RWPE2 (cell line): ENCODE data around the gene ZBTB46.

Experiments used
- ATAC-seq: fragments of 200-7000 bp; cut with Tn5 transposase; 3 replicates; pipeline ENCODE4 v1.9.1; 2021; ENCODE audit warnings: low read depth
- DNase-seq: peaks from one replicate; pipeline ENCODE4 v3.0.0-alpha.2; 2020; ENCODE audit warnings: low spot score
- H3K27ac ChIP-seq: fragments of 450-650 bp; 2 replicates; pipeline ENCODE4 v1.5.1; 2017; ENCODE audit warnings: mild to moderate bottlenecking; ENCODE audit not compliant: poor library complexity, severe bottlenecking
- H3K27me3 ChIP-seq: fragments of 250-450 bp; sonication (Bioruptor Pico); 2 replicates; pipeline ENCODE4 v1.5.1; 2021; ENCODE audit warnings: mild to moderate bottlenecking, moderate library complexity; ENCODE audit not compliant: insufficient read depth, poor library complexity, severe bottlenecking
- H3K36me3 ChIP-seq: fragments of 250-450 bp; sonication (Bioruptor Pico); 2 replicates; pipeline ENCODE4 v1.5.1; 2020; ENCODE audit warnings: low read depth, mild to moderate bottlenecking, moderate library complexity
- H3K4me1 ChIP-seq: fragments of 250-450 bp; sonication (Bioruptor Pico); 2 replicates; pipeline ENCODE4 v1.5.1; 2021; ENCODE audit warnings: mild to moderate bottlenecking, moderate library complexity; ENCODE audit not compliant: insufficient read depth, poor library complexity, severe bottlenecking
- H3K4me3 ChIP-seq: fragments of 250-450 bp; sonication (Bioruptor Pico); 2 replicates; pipeline ENCODE4 v1.5.1; 2021; ENCODE audit warnings: mild to moderate bottlenecking, moderate library complexity; ENCODE audit not compliant: severe bottlenecking
- H3K9me3 ChIP-seq: fragments of 250-450 bp; sonication (Bioruptor Pico); 2 replicates; pipeline ENCODE4 v1.5.1; 2021; ENCODE audit warnings: mild to moderate bottlenecking, moderate library complexity; ENCODE audit not compliant: severe bottlenecking
- CTCF ChIP-seq: fragments of 450-650 bp; IDR thresholded peaks from one replicate; pipeline ENCODE4 v1.5.1; 2017; ENCODE audit warnings: mild to moderate bottlenecking, moderate library complexity; ENCODE audit not compliant: poor library complexity, severe bottlenecking

ZBTB46 gene

GRCh38 chr20:63789836-63790571, 41.1 kb downstream of the ZBTB46 start:
- ATAC-seq, result no peak
- H3K4me1 ChIP-seq, result no peaks in the 10 kb centered on the region

DNA sequence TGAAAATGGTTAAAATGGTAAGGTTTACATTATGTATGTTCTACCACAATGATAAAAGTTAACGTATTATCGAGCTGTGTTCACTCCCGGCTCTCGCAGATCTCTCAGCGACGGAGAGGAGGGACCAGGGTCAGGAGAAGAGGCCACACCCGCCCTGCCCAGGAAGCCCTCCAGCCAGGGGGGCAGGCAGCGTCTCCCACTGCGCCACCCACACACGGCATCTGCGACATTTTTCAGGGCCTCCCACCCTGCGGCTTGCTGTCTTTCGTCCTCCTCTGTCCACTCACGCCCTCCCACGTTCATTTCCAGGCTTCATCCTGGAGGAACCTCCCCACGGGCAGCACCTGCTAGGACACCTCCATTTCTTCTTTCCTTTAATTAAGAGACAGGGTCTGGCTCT, 43.3 kb downstream of the ZBTB46 start:
- H3K4me3 ChIP-seq, result no peak overlapping the region
- H3K27me3 ChIP-seq, result no peaks in the 10 kb centered on the region
- TF ChIP-seq CTCF, result no peak
- no peaks in the 10 kb centered on the region for H3K4me1 ChIP-seq
- H3K36me3 ChIP-seq, result no peaks in the 10 kb centered on the region
- no peak overlapping the region for H3K27ac ChIP-seq
- ATAC-seq (no peak), DNase-seq (no peak)
- H3K9me3 ChIP-seq, result no peaks in the 10 kb centered on the region

More at GRCh38 chr20:63789836-63790571, 41.1 kb downstream of the ZBTB46 start:
- TF ChIP-seq CTCF, result no peak
- Histone ChIP-seq H3K9me3 (no peaks in the 10 kb centered on the region), H3K27me3 (no peaks in the 10 kb centered on the region), H3K36me3 (no peaks in the 10 kb centered on the region), H3K27ac (no peak overlapping the region), H3K4me3 (no peak overlapping the region)
- no peak for DNase-seq

DNA sequence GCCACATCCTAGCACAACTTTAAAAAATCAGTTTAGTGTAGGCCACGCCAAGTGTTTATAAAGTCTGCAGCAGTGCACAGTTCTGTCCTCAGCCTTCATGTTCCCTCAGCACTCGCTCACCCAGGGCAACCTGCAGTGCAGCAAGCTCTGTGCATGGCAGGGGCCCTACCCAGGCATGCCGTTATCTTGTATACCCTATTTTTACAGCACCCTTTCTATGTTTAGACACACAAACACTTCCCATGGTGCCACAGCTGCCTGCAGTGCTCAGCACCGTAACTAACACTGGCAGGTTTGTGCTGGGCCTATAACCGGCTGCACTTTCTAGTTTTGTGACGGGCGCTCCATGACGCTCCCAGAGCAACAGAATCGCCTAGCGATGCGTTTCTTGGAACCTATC, 43.8 kb downstream of the ZBTB46 start:
- H3K9me3 ChIP-seq, result no peaks in the 10 kb centered on the region
- DNase-seq (no peak), ATAC-seq (no peak)
- no peaks in the 10 kb centered on the region for H3K4me1 ChIP-seq
- no peaks in the 10 kb centered on the region for H3K27me3 ChIP-seq
- no peaks in the 10 kb centered on the region for H3K36me3 ChIP-seq
- H3K4me3 ChIP-seq, result no peak overlapping the region
- TF ChIP-seq CTCF, result no peak
- no peak overlapping the region for H3K27ac ChIP-seq

GRCh38 chr20:63785691-63786131, 45.4 kb downstream of the ZBTB46 start:
- ATAC-seq (peak; percentile 3; the same call in 1 of the 3 replicates), DNase-seq (peak; percentile 83)
- H3K27me3 ChIP-seq, result no peaks in the 10 kb centered on the region
- H3K4me3 ChIP-seq, result no peak overlapping the region
- no peak overlapping the region for H3K27ac ChIP-seq
- no peaks in the 10 kb centered on the region for H3K9me3 ChIP-seq
- no peak for TF ChIP-seq CTCF
- no peaks in the 10 kb centered on the region for H3K4me1 ChIP-seq
- H3K36me3 ChIP-seq, result no peaks in the 10 kb centered on the region

DNA sequence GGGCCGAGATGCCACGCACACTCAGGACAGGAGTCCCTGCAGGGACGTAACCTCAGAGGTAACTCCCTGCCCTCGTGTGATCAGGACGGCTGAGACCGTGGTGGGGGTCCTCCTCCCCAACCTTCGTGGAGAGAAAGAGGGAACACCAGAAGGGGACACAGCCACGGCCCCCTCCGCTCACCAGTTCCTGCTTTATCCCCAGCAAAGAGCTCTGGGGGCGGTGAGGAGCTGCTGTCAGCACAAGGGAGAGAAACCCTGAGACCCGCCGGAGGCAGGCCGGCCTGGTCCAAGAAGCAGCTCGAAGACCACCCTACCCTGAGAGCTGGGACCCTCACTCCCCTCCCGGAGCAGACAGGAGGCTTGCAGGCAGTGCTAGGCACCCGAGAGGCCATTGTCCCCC, 47.1 kb downstream of the ZBTB46 start:
- Histone ChIP-seq H3K27ac (no peak overlapping the region), H3K27me3 (no peaks in the 10 kb centered on the region), H3K4me3 (no peak overlapping the region), H3K36me3 (no peaks in the 10 kb centered on the region), H3K9me3 (no peaks in the 10 kb centered on the region), H3K4me1 (no peaks in the 10 kb centered on the region)
- DNase-seq, result peak; percentile 82
- no peak for ATAC-seq
- TF ChIP-seq CTCF, result no peak
